Stimulated activated CD4-positive, alpha-beta T cell treated with anti-CD3 and anti-CD28 coated beads, Interleukin-2, amount 100 ng/mL, for 4 hours (primary cell): ENCODE results near the gene KCNQ4.
A peak's percentile ranks its signal among the peaks of the same experiment; 100 is the strongest.

Experiments used
- DNase-seq: peaks from one replicate; pipeline ENCODE4 v3.0.0-alpha.2; 2020; ENCODE audit warnings: low read depth

KCNQ4 gene

GRCh38 chr1:40755067-40755466 is 28.5 kb upstream of the KCNQ4 start:
- no peak for DNase-seq

- no peak for DNase-seq
Observed at GRCh38 chr1:40756523-40756922, 27.1 kb upstream of the KCNQ4 start.

GRCh38 chr1:40757084-40757483 is 26.5 kb upstream of the KCNQ4 start:
- DNase-seq: no peak

GRCh38 chr1:40758004-40758403 is 25.6 kb upstream of the KCNQ4 start:
- DNase-seq: no peak

- DNase-seq: no peak
Observed at GRCh38 chr1:40758578-40759343, 24.8 kb upstream of the KCNQ4 start.

GRCh38 chr1:40760984-40761383 is 22.6 kb upstream of the KCNQ4 start:
- DNase-seq: no peak

GRCh38 chr1:40762144-40762923 is 21.3 kb upstream of the KCNQ4 start:
- DNase-seq: no peak

GRCh38 chr1:40763742-40764532 is 19.6 kb upstream of the KCNQ4 start:
- DNase-seq: no peak

GRCh38 chr1:40764981-40765380 is 18.6 kb upstream of the KCNQ4 start:
- DNase-seq: no peak

- no peak for DNase-seq
Observed at GRCh38 chr1:40766017-40766416, 17.6 kb upstream of the KCNQ4 start.

- no peak for DNase-seq
Observed at GRCh38 chr1:40766560-40766959, 17.0 kb upstream of the KCNQ4 start.

GRCh38 chr1:40768146-40768990 is 15.2 kb upstream of the KCNQ4 start:
- DNase-seq: no peak

GRCh38 chr1:40769815-40770214 is 13.8 kb upstream of the KCNQ4 start:
- DNase-seq: no peak

GRCh38 chr1:40770296-40771070 is 13.1 kb upstream of the KCNQ4 start:
- DNase-seq: no peak

GRCh38 chr1:40772146-40772955 is 11.2 kb upstream of the KCNQ4 start:
- no peak for DNase-seq

GRCh38 chr1:40773748-40774265 is 9.8 kb upstream of the KCNQ4 start:
- no peak for DNase-seq

- peak; percentile 57 for DNase-seq
Observed at GRCh38 chr1:40774266-40774998, 9.2 kb upstream of the KCNQ4 start.

- DNase-seq: no peak
Observed at GRCh38 chr1:40776236-40777072, 7.1 kb upstream of the KCNQ4 start.
